ENCODE data around the gene NSL1.
"Not testable (repeated sequence)": the region's sequence is repeated elsewhere in the genome, so short reads cannot be mapped to it uniquely, and the experiment has no call there.

NSL1 gene

DNA sequence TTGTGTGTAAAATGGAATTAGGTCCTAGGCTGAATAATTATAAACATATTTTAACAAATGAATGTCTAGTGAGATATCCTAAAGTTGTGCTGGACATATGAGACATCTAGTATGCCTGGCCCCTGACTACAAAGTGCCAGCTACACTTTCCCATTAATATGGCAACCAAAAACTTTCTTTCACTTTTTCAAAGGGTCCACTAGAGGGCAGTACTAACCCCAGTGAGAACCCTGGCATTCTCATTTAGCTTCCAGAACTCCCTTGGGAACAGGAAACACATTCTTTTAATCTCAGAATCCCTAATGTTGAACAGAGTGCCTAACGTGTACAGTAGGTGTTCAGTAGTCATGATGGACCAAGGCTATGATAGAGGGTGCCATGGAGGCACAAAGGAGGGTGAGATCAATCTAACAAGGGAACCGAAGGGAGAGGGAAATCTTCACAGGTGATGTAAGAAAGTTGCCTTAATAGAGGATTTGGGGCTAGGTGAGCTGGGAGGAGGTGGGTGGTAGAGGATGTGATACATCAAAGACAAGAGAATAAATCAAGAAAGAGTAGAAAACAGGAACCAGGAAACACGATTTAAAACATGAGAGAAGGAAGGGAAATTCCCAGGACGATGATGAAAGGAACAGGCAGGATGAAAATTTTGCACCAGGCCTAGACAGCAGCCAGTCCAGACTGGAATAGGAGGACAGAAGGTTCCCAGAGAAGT, 41.6 kb downstream of the NSL1 start:
- DNase-seq (ENCODE audit: low read depth in 2 of 2), result no peak

DNA sequence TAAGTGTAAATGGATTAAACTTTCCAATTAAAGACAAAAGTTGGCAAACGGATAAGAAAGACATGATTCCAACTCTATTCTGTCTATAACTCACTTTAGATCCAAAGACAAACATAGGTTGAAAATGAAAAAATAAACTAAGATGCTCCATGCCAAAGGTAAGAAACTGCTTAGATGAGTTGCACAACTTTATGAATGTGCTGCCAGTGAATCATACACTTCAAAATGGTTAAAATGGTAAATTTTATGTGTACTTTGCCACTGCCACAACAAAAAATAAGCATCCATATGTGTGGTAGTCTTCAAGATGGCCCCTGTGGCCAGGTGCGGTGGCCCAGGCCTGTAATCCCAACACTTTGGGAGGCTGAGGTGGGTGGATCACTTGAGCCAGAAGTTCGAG, 45.0 kb downstream of the NSL1 start:
- no peak for DNase-seq (ENCODE audit: low read depth in 2 of 2)

DNA sequence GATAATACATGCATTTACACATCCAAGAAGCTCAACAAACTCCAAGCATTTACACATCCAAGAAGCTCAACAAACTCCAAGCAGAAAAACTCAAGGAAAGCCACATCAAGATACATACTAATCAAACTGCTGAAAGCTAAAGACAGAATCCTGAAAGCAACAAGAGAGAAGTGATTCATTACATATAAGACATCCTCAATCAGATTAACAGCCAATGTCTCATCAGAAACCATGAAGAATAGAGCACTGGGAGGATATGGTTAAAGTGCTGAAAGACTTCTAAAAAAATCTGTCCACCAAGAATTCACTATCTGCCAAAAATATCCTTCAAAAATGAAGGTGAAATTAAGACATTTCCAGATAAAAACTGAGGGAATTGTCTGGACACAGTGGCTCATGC, 46.3 kb downstream of the NSL1 start:
- no peak for DNase-seq (ENCODE audit: low read depth in 2 of 2)

DNA sequence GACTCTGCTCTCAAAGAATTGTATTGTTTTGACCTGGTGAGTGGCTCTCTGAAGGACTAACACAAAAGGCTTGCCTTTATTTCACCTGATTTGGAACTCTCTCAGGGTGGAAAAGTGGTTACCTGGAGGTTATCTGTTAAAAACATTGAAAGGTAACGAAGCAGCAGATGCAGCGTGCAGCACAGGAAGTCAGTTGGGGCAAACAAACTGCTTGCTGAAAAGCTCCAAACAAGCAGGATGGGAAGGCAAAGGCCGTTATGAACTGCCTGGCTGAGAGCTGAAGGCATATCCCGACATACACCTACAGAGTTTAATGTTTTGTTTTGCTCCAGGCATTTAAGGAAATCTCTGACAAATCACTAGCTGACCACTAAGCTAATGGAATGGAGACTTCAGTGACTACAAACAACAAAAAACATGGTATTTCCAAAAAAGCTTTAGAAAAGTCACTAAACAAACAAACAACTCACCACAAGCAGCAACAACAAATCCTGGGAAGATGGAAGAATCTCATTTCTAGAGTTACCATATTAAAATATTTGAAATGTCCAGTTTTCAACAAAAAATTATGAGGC, 47.6 kb downstream of the NSL1 start:
- no peak for DNase-seq (ENCODE audit: low read depth in 2 of 2)

DNA sequence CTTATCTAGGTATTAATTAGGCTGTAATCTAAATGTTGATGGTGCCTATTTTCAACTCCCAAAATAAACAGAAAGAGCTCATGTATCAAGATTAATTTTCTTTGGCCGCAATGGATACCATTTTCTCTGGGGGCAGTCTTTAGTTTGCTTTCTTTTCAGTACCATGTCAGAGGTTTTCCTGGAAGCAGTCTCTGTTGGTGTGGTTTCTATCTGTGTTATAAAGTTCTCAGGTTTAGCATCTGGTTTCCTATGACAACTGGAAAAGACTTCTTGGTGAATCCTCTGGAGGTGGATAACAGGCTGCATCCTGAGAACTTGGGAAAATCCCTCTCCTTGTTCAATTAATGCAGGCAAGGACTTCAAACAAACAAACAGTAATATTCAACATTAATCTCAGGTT, 53.2 kb downstream of the NSL1 start:
- no peak for DNase-seq (ENCODE audit: low read depth in 2 of 2)

DNA sequence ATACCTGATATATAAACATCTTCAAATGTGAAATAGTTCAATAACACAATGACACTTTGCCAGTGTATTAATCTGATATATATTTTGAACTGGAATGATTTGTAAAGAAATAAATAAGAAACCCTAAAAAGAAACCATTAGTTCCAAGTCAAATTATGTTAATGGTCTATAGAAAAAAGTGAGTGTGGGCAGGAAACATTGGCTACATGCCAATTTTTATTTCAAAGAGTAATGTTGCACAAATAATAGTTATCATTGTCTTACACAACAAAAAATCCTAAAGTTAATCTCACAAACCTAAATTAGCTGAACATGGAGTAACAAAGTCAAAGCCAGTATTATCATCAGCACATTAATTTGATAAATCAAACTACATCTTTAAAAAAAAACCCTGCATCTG, 54.0 kb downstream of the NSL1 start:
- DNase-seq (ENCODE audit: low read depth in 2 of 2), result no peak

DNA sequence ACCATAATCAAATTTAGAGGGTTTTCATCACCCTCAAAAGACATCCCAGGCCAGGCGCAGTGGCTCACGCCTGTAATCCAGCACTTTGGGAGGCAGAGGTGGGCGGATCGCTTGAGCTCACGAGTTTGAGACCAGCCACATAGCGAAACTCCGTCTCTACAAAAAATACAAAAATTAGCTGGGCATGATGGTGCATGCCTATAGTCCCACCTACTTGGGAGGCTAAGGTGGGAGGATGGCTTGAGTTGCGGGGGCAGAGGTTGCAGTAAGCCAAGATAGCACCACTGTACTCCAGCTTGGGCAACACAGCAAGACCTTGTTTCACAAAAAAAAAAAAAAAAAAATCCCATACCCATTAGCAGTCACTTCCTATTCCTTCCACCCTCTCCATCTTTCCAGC, 58.5 kb downstream of the NSL1 start:
- no peak for DNase-seq (ENCODE audit: low read depth in 2 of 2)

DNA sequence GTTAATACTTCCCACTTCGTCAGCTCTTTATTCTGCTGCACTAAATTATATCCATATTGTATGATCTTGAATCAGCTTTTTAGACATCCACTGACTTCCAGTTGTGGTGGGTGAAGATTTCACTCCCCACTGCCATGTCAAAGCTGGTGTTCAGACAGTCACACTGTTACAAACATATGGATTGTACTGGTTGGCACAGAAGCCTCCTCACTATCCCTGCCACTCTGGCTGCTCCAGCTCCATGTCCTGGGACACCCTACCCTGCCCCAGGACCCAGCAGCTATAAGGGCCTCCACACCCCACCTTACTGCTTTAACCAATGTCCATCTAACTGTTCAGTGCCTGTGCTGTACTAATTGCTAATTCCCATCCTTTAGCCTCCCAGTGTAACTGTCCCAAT, 59.9 kb downstream of the NSL1 start:
- no peak for DNase-seq (ENCODE audit: low read depth in 2 of 2)

DNA sequence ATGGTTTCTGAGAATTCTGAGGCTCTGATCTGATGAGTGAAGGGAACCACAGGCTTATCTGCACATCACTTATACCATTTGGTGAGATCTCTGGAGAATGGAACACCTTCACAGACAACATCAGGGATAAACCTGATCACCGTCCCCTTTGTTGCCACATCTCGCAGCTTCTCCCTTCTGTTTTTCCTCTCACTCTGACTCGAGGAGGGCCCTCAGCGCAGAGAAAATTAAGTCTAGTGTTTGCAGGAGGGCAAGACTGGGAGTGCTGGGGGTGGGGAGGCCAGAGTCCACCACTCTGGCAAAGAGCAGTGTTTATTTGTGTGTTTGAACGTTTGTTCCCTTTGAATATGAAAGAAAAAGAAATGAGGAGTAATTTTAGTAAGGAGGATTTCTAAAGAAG, 63.0 kb downstream of the NSL1 start:
- DNase-seq (ENCODE audit: low read depth in 2 of 2), result no peak

DNA sequence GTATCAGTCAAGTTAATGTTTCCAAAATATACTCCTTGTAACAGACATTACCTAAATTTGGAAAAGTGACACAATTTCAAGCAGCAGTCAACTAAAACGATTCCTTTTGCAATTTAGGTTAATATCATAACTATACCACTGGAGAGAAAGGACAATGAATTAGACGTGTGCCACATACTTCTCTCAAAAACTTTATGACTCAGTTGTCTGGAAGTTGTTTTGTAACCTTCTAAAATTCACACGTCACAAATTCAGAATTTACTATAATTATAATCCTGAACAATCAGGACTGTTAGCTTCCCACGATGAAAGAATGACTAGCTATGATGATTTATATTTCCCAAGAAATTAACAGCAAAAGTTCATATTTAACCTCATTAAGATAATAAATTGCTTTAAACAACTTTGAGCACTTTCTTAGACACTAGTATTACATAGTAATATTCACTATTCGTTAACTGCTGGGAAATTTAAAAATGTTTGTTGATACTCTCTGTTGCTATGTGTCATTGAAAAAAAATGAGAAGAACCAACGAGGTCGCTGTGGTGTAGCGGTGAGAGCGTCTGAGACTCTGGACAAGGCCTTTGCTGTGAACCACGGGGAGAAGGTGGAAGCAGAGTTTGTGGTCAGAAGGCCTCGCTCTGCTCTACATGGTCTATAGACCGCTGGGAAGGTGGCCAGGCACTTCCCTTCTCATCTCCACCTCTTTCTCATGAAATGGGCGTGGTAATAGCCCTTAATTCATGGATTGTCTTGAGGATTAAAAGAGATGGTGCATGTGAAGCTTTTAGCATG, 64.0 kb downstream of the NSL1 start:
- no peak for DNase-seq (ENCODE audit: low read depth in 2 of 2)

DNA sequence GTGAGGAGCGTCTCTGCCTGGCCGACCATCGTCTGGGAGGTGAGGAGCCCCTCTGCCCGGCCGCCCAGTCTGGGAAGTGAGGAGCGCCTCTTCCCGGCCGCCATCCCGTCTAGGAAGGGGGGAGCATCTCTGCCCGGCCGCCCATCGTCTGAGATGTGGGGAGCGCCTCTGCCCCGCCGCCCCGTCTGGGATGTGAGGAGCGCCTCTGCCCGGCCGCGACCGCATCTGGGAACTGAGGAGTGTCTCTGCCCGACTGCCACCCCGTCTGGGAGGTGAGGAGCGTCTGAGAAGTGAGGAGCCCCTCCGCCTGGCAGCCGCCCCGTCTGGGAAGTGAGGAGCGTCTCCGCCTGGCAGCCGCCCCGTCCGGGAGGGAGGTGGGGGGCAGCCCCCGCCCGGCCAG, 66.9 kb downstream of the NSL1 start:
- not testable (repeated sequence) for DNase-seq (ENCODE audit: low read depth in 2 of 2)

DNA sequence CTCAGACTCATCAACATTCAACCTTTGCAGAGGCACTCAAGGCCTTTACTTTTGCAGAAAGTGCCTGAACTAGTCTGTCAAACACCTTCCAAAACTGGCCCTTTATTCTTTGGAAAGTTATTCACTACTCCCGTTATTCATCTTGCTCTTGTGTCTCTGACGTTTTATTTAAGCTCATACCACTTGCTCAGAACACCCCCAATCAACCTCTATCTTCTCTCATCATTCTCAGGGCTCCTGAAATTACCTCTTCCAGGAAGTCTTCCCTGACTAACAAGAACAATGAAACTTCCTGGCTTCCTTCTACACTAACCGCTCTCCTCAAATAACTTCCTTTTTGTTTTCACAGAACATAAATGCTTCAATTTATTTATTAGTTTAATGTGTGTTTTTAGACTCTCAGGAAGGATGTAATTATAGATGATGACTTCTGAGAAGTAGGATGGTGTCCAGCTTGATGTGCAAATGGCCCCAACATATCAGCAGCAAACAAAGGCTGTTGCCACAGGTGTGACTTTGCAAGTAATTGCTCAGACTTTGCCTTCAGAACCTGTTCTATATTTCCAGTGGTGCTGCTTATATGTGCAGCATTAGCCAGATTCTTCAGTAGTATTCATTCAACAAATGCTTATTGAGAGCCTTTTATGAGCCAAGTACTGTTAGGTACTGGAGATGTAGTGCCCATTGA, 69.2 kb downstream of the NSL1 start:
- DNase-seq (ENCODE audit: low read depth in 2 of 2), result no peak

DNA sequence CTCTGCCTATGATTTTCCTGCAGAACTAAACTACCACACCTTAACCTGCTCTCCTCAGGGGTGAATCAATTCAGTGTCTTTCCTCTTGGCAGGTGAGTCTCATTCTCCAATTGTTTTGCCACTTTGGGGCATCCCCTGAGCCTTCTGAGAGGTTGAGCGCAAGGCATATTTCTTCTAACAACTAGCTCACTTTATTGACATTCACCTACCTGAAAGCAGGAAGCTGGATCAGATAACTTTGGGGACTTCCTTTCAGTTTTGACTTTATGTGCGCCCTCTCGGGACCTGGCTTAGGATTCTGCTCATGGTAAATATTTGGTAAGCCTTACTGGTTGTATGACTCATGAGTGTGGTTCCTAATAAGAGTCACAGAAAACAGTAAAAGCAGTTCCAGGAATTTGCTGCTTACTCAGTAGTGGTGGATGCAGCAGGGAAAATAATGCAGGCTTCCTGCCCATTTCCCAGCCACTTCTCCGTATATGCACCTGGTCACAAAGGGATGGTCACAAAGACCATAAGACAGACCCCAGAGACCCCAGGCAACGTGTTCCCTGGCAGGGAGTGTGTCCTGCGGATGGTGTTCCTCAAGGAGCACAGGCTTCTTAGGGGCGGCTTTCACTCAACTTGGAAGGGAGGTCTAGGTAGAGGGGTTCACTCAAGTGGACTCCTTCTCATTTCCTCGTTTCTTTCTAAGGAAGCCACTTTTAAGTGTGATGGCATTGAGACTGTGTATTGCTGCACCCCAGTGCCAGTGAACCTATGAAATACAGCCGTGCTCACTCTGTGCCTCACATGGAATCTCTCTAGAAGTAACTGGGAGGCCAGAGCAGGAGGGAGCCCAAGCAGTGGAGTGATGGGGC, 70.0 kb downstream of the NSL1 start:
- DNase-seq (ENCODE audit: low read depth in 2 of 2), result no peak

DNA sequence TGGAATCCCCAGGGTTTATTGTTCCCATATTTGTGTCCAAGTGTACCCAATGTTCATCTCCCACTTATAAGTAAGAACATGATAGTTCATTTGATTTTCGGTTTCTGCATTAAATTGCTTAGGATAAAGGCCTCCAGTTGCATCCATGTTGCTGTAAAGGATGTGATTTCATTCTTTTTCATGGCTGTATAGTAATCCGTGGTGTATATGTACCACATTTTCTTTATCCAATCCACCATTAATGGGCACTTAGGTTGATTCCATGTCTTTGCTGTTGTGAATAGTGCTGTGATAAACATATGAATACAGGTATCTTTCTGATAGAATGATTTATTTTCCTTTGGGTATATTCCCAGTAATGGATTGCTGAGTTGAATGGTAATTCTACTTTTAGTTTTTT, 71.9 kb downstream of the NSL1 start:
- DNase-seq (ENCODE audit: low read depth in 2 of 2), result no peak

DNA sequence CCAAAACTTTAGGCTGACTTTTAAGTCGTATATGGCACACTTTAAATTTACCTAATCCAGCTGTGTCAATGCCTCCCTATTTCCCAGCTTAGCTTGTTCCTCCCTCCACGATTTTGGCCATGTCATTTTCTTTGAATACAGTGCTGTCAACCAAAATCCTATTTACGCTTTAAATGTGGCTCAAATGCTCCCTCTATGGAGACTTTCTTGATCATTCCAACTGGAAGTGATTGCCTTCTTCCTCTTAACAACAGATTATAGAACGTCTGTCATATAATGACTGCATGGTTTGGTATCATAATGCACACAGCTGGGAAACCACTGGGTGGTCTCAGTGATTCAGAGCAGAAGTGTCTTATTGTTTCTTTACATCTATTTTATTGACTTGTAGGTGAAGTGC, 73.1 kb downstream of the NSL1 start:
- no peak for DNase-seq (ENCODE audit: low read depth in 2 of 2)

DNA sequence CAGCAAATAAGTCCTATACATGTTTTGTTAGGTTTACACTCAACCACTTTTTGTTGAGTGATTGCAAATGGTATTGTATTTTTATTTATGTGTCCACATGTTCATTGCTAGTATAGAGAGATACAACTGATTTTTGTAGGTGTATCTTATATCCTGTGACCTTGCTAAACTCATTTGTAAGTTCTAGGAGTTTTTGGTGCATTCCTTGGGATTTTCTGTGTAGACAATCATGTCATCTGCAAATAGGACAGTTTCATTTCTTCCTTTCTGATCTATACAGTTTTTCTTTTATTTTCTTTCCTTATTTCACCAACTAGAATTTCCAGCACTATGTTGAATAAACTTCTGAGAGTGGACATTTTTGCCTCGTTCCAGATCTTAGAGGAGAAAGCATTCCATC, 75.4 kb downstream of the NSL1 start:
- DNase-seq (ENCODE audit: low read depth in 2 of 2), result no peak

DNA sequence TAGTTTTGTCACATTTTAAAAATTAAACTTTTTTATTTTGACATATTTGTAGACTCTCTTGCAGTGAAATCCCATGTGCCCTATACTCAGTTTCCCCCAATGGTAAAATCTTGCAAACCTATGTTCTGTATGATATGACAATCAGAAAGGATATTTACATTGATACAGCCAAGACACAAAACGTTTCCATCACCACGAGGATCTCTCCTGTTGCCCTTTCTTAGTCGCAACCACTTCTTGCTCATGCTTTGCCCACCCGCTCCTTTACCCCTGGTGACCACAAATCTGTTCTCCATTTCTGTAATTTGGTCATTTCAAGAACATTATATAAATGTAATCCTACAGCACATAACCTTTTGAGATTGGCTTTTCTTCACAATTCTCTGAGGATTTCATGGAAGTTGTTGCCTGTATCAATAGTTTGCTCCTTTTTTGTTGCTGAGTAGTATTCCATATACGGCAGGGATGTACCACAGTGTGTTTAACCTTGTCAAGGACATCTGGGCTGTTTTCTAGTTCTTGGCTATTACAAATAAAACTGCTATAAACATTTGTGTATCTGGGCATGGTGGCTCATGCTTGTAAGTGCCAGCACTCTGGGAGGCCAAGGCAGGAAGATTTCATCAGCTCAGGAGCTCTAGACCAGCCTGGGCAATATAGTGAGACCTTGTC, 78.0 kb downstream of the NSL1 start:
- DNase-seq (ENCODE audit: low read depth in 2 of 2), result no peak

DNA sequence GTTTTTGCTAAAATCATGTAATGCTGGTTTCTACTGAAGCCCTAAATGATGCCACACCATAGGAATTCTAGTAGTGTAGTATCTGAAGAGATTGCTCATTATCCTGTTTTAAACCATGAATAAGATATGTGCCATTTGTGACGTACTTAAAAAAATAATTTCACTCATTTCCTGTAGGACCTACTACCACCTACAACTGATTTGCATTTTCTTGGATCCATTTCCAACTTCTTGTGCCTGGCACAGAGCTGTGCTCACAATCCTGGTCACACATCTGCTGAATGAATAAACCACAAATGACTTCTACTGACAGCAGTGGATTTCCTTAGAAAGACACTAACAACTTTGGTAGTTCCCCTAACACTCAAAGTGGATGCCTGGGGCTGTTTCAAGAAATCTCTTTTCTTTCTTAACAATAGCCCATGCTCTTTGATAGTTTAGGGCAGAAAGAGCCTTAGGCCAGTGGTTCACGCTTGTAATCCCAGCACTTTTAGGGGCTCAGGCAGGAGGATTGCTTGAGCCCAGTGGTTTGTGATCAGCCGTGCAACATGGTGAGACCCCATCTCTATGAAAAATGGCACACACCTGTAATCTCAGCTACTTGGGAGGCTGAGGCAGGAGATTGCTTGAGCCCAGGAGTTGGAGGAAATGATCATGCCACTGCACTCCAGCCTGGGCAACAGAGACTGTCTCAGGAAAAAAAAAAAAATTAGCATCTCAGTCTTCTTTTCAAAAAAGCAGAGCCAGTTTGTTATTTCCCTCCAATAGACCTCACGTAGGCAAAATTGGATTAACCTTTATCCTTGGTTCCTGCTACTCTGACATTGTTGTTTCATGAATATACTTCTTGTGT, 78.9 kb downstream of the NSL1 start:
- no peak for DNase-seq (ENCODE audit: low read depth in 2 of 2)

DNA sequence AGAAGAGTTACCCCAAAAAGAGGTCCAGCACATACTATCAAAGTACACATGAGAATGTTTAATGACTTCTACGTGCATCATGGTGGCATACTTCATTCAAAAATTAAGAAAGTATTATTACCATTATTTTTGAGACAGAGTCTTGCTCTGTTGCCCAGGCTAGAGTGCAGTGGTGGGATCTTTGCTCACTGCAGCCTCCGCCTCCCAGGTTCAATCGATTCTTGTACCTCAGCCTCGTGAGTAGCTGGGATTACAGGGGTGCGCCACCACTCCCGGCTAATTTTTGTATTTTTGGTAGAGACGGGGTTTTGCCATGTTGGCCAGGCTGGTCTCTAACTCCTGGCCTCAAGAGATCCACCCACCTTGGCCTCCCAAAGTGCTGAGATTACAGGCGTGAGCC, 79.6 kb downstream of the NSL1 start:
- not testable (repeated sequence) for DNase-seq (ENCODE audit: low read depth in 2 of 2)

DNA sequence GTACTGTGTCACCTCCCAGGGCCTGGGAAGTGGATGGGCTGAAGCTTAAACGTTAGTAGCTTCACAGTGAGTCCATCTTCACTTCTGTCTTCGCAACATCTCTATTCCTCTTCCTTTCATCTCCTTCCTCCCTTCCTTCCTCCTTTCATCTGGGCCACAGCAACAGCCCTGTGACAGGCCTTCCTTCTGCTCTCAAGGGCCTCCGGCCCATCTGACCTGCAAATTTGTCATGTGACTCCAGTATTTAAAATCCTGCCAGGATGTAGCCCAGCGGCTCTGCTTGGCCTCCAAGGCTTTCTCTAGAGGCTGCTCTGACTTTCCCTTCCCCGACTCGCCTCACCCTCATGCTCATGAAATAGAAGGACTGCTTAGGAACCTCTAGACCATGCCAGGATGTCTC, 81.0 kb downstream of the NSL1 start:
- DNase-seq (ENCODE audit: low read depth in 2 of 2), result no peak
